ENCODE results near the gene AFG3L2. TPM values are rescaled to one million over a fixed set of nuclear protein-coding genes. Genes with fewer than 3 reads are reported as not detected.

Gene AFG3L2
- total and polyA plus RNA-seq, 4 donors: 22.5 to 55.4 (median 27.6) TPM

DNA sequence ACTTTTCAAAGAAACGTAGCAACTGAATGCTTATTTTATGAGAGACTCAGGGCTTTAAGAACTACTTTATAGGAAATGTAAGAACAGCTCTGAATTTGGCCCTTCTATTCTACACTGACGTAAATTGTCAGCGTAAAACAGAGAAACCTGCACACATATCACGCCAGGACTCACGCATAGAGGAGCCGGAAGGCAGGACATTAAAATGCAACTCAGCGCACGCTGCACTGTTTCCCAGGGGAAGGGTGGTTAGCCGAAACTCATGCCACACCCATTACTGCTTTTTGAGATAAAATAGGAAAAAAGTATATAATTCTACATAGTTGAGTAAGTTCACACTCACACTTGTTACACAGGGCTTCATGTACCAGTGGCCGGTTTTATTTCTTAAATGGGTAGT is 61.5 kb downstream of the AFG3L2 start:
- Histone ChIP-seq H3K27me3 (ENCODE audit: control insufficient read depth in 4 of 4, insufficient read depth in 4 of 4, low read length in 3 of 4) (no peaks in the 10 kb centered on the region), H3K9me3 (ENCODE audit: control insufficient read depth in 4 of 4, low read length in 3 of 4) (peaks cover 0 to 4% (median 0%) of the 10 kb centered on the region in 4 donors), H3K9ac (ENCODE audit: low read depth in 1 of 2, low read length in 2 of 2) (no peak overlapping the region), H3K27ac (ENCODE audit: low read depth in 1 of 2, low read length in 2 of 2) (no peak overlapping the region), H3K36me3 (ENCODE audit: control insufficient read depth in 4 of 4, insufficient read depth in 3 of 4, low read depth in 1 of 4, low read length in 3 of 4) (peaks cover 0 to 7% (median 2%) of the 10 kb centered on the region in 4 donors), H3K4me1 (ENCODE audit: control insufficient read depth in 4 of 4, insufficient read depth in 4 of 4, low read length in 3 of 4) (peaks cover 0 to 3% (median 0%) of the 10 kb centered on the region in 4 donors), H3K4me3 (ENCODE audit: low read depth in 1 of 3, low read length in 3 of 3) (no peak overlapping the region)
- 83% methylated on average over 10 of the region's 10 CpGs for WGBS
- TF ChIP-seq, protein P1, sequence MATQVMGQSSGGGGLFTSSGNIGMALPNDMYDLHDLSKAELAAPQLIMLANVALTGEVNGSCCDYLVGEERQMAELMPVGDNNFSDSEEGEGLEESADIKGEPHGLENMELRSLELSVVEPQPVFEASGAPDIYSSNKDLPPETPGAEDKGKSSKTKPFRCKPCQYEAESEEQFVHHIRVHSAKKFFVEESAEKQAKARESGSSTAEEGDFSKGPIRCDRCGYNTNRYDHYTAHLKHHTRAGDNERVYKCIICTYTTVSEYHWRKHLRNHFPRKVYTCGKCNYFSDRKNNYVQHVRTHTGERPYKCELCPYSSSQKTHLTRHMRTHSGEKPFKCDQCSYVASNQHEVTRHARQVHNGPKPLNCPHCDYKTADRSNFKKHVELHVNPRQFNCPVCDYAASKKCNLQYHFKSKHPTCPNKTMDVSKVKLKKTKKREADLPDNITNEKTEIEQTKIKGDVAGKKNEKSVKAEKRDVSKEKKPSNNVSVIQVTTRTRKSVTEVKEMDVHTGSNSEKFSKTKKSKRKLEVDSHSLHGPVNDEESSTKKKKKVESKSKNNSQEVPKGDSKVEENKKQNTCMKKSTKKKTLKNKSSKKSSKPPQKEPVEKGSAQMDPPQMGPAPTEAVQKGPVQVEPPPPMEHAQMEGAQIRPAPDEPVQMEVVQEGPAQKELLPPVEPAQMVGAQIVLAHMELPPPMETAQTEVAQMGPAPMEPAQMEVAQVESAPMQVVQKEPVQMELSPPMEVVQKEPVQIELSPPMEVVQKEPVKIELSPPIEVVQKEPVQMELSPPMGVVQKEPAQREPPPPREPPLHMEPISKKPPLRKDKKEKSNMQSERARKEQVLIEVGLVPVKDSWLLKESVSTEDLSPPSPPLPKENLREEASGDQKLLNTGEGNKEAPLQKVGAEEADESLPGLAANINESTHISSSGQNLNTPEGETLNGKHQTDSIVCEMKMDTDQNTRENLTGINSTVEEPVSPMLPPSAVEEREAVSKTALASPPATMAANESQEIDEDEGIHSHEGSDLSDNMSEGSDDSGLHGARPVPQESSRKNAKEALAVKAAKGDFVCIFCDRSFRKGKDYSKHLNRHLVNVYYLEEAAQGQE (IDR thresholded peaks at IDR 0.05): no peak
- no peak for TF ChIP-seq TAF1 (conservative IDR thresholded peaks at IDR 0.05)
- TF ChIP-seq GABPA (IDR thresholded peaks at IDR 0.05 in 1 of 2, conservative IDR thresholded peaks at IDR 0.05 in 1 of 2): no peak
- no peak for TF ChIP-seq EGR1 (IDR thresholded peaks at IDR 0.05; ENCODE audit: low read depth in 2 of 2)
- TF ChIP-seq HNF4G (IDR thresholded peaks at IDR 0.05): no peak
- TF ChIP-seq YY1 (IDR thresholded peaks at IDR 0.05): no peak
- TF ChIP-seq HNF4A (conservative IDR thresholded peaks at IDR 0.05): no peak
- no peak for TF ChIP-seq RXRA (IDR thresholded peaks at IDR 0.05)
- no peak for TF ChIP-seq JUND (IDR thresholded peaks at IDR 0.05)
- no peak for TF ChIP-seq FOXA1 (IDR thresholded peaks at IDR 0.05)
- TF ChIP-seq FOXA2 (IDR thresholded peaks at IDR 0.05): no peak
- no peak for TF ChIP-seq ATF3 (IDR thresholded peaks at IDR 0.05)
- no peak for TF ChIP-seq NR2F2 (IDR thresholded peaks at IDR 0.05)
- no peak for TF ChIP-seq ZBTB33 (IDR thresholded peaks at IDR 0.05)
- no peak for TF ChIP-seq RAD21 (IDR thresholded peaks at IDR 0.05)
- DNase-seq (ENCODE audit: low spot score): no peak

- H3K4me1 ChIP-seq (ENCODE audit: control insufficient read depth in 4 of 4, insufficient read depth in 4 of 4, low read length in 3 of 4): peaks cover 0 to 3% (median 0%) of the 10 kb centered on the region in 4 donors
- peaks cover 0 to 7% (median 2%) of the 10 kb centered on the region in 4 donors for H3K36me3 ChIP-seq (ENCODE audit: control insufficient read depth in 4 of 4, insufficient read depth in 3 of 4, low read depth in 1 of 4, low read length in 3 of 4)
- H3K9ac ChIP-seq (ENCODE audit: low read depth in 1 of 2, low read length in 2 of 2): no peak overlapping the region
- H3K27ac ChIP-seq (ENCODE audit: low read depth in 1 of 2, low read length in 2 of 2): no peak overlapping the region
- WGBS: 89% methylated on average over 1 of the region's 1 CpG
- H3K9me3 ChIP-seq (ENCODE audit: control insufficient read depth in 4 of 4, low read length in 3 of 4): peaks cover 0 to 4% (median 0%) of the 10 kb centered on the region in 4 donors
- DNase-seq (ENCODE audit: low spot score): no peak
- TF ChIP-seq GABPA (IDR thresholded peaks at IDR 0.05 in 1 of 2, conservative IDR thresholded peaks at IDR 0.05 in 1 of 2) (no peak), EGR1 (IDR thresholded peaks at IDR 0.05; ENCODE audit: low read depth in 2 of 2) (no peak), YY1 (IDR thresholded peaks at IDR 0.05) (no peak), JUND (IDR thresholded peaks at IDR 0.05) (no peak), FOXA1 (IDR thresholded peaks at IDR 0.05) (no peak)
- no peaks in the 10 kb centered on the region for H3K27me3 ChIP-seq (ENCODE audit: control insufficient read depth in 4 of 4, insufficient read depth in 4 of 4, low read length in 3 of 4)
- no peak overlapping the region for H3K4me3 ChIP-seq (ENCODE audit: low read depth in 1 of 3, low read length in 3 of 3)
Observed at GRCh38 chr18:12314591-12315305, 62.3 kb downstream of the AFG3L2 start.
